PC-3 (cell line): ENCODE data around the gene TUBB4A.

ENCODE experiments used
- CTCF ChIP-seq: fragments of 300-600 bp; sonication (generic); conservative IDR thresholded peaks from 2 replicates; pipeline ENCODE4 v1.5.1; 2017; ENCODE audit warnings: antibody characterized with exemption, low read depth, mild to moderate bottlenecking, low read length
- EZH2phosphoT487 ChIP-seq: fragments of 300-600 bp; sonication (generic); IDR thresholded peaks from 2 replicates; pipeline ENCODE4 v1.6.1; 2018; ENCODE audit warnings: mild to moderate bottlenecking, antibody characterized with exemption, low read length, borderline replicate concordance

GRCh38 chr19:6522712-6523111, 20.6 kb upstream of the TUBB4A start:
- TF ChIP-seq CTCF: no peak
- no peak for TF ChIP-seq EZH2phosphoT487
